IMR-90 (cell line): Measurements from ENCODE around the gene CLRN3. TPM values are rescaled to one million over a fixed set of nuclear protein-coding genes. Genes with fewer than 3 reads are reported as not detected.

Experiments
- ATAC-seq: fragments of 200-7000 bp; cut with Tn5 transposase; 2 replicates; pipeline ENCODE4 v1.9.1; 2020; ENCODE audit warnings: low read depth, mild to moderate bottlenecking, moderate library complexity
- BruUV-seq: library from RNA; stranded (reverse); fragments of 400-500 nt; replicated peaks from 2 replicates; lab custom pipeline; 2021; lab: Mats Ljungman, UMichigan
- CTCF ChIA-PET: fragments of 300-600 bp; formaldehyde crosslinking; extraction: SDS; loops from one replicate; lab custom pipeline; 2021; ENCODE audit warnings: antibody characterized with exemption; lab: Yijun Ruan, JAX
- POLR2A ChIA-PET: fragments of 300-600 bp; sonication (Branson Sonifier 250); formaldehyde crosslinking; loops from one replicate; lab custom pipeline; 2022; ENCODE audit warnings: antibody characterized with exemption; ENCODE audit not compliant: unreplicated experiment; lab: Charles Lee
- DNase-seq: peaks from one replicate; pipeline ENCODE4 v3.0.0; 2013
- H2AFZ ChIP-seq: replicated peaks from 2 replicates; pipeline ENCODE3; 2013; ENCODE audit warnings: low read length, mild to moderate bottlenecking; ENCODE audit not compliant: poor library complexity
- H2AK5ac ChIP-seq: 2 replicates; pipeline ENCODE4 v1.6.1; 2013; ENCODE audit warnings: low read depth, low read length, inconsistent platforms
- H2AK9ac ChIP-seq: replicated peaks from 2 replicates; pipeline ENCODE3; 2013; ENCODE audit warnings: mild to moderate bottlenecking, low read depth, low read length, moderate library complexity; ENCODE audit not compliant: poor library complexity
- H2BK120ac ChIP-seq: 2 replicates; pipeline ENCODE4 v1.6.1; 2013; ENCODE audit warnings: low read depth, low read length, inconsistent platforms
- H2BK15ac ChIP-seq: 3 replicates; pipeline ENCODE4 v1.6.1; 2013; ENCODE audit warnings: low read depth, low read length, inconsistent platforms
- H2BK20ac ChIP-seq: 2 replicates; pipeline ENCODE4 v1.6.1; 2013; ENCODE audit warnings: low read depth, mild to moderate bottlenecking, inconsistent platforms, low read length, moderate library complexity
- H2BK5ac ChIP-seq: 2 replicates; pipeline ENCODE4 v1.6.1; 2013; ENCODE audit warnings: mild to moderate bottlenecking, low read depth, low read length, inconsistent platforms; ENCODE audit not compliant: poor library complexity, severe bottlenecking
- H3K14ac ChIP-seq: replicated peaks from 2 replicates; pipeline ENCODE4 v1.6.1; 2013; ENCODE audit warnings: low read depth, low read length, inconsistent platforms
- H3K18ac ChIP-seq: 2 replicates; pipeline ENCODE4 v1.6.1; 2013; ENCODE audit warnings: low read depth, low read length, control low read depth
- H3K23ac ChIP-seq: 2 replicates; pipeline ENCODE4 v1.6.1; 2013; ENCODE audit warnings: low read depth, low read length, inconsistent platforms
- H3K27ac ChIP-seq: 2 replicates; pipeline ENCODE4 v1.5.1; 2013; ENCODE audit warnings: mild to moderate bottlenecking, control low read depth, low read length; ENCODE audit not compliant: insufficient read depth
- H3K27me3 ChIP-seq: 2 replicates; pipeline ENCODE4 v1.6.1; 2013; ENCODE audit warnings: low read length; ENCODE audit not compliant: control insufficient read depth, insufficient read depth
- H3K36me3 ChIP-seq: 2 replicates; pipeline ENCODE4 v1.6.1; 2013; ENCODE audit warnings: low read length, mixed read lengths; ENCODE audit not compliant: control insufficient read depth, insufficient read depth
- H3K4ac ChIP-seq: 2 replicates; pipeline ENCODE4 v1.6.1; 2013; ENCODE audit warnings: low read depth, low read length, inconsistent platforms
- H3K4me1 ChIP-seq: 2 replicates; pipeline ENCODE4 v1.6.1; 2013; ENCODE audit warnings: low read length, mixed read lengths; ENCODE audit not compliant: control insufficient read depth, insufficient read depth
- H3K4me2 ChIP-seq: 2 replicates; pipeline ENCODE4 v1.6.1; 2013; ENCODE audit warnings: low read depth, mild to moderate bottlenecking, control low read depth, low read length, moderate library complexity
- H3K4me3 ChIP-seq: 2 replicates; pipeline ENCODE4 v1.5.1; 2013; ENCODE audit warnings: low read depth, mild to moderate bottlenecking, control low read depth, low read length, moderate library complexity; ENCODE audit not compliant: insufficient read depth
- H3K56ac ChIP-seq: 2 replicates; pipeline ENCODE4 v1.6.1; 2013; ENCODE audit warnings: low read length, inconsistent platforms; ENCODE audit not compliant: insufficient read depth; ENCODE audit errors: extremely low read depth
- H3K79me1 ChIP-seq, 2 experiments: 2 replicates each; pipeline ENCODE4 v1.6.1; 2013; ENCODE audit warnings: low read length in 2 of 2, inconsistent platforms in 1 of 2, low read depth in 1 of 2
- H3K9ac ChIP-seq: 2 replicates; pipeline ENCODE4 v1.6.1; 2013; ENCODE audit warnings: low read depth, low read length, control low read depth
- H3K9me1 ChIP-seq: 2 replicates; pipeline ENCODE4 v1.6.1; 2013; ENCODE audit warnings: low read length, inconsistent platforms; ENCODE audit not compliant: insufficient read depth
- H3K9me3 ChIP-seq: 2 replicates; pipeline ENCODE4 v1.6.1; 2013; ENCODE audit warnings: low read length; ENCODE audit not compliant: control insufficient read depth, insufficient read depth
- H4K20me1 ChIP-seq: 2 replicates; pipeline ENCODE4 v1.6.1; 2013; ENCODE audit warnings: low read length, inconsistent platforms; ENCODE audit not compliant: insufficient read depth
- H4K5ac ChIP-seq: 2 replicates; pipeline ENCODE4 v1.6.1; 2013; ENCODE audit warnings: mild to moderate bottlenecking, low read depth, low read length, control low read depth
- H4K8ac ChIP-seq, 2 experiments: 2 replicates each; pipeline ENCODE4 v1.6.1; 2013; ENCODE audit warnings: low read depth in 2 of 2, low read length in 2 of 2, control low read depth in 1 of 2, inconsistent platforms in 1 of 2
- H4K91ac ChIP-seq: 2 replicates; pipeline ENCODE4 v1.6.1; 2013; ENCODE audit warnings: low read depth, low read length, inconsistent platforms; ENCODE audit not compliant: insufficient read depth
- CHD1 ChIP-seq: IDR thresholded peaks from 2 replicates; pipeline ENCODE4 v1.6.1; 2012; ENCODE audit warnings: low read depth, low read length, improper control_type of control experiment
- FOS ChIP-seq: fragments of 150-350 bp; IDR thresholded peaks from 2 replicates; pipeline ENCODE4 v1.6.1; 2016; ENCODE audit warnings: low read depth, low read length
- MAFK ChIP-seq: IDR thresholded peaks from 2 replicates; pipeline ENCODE4 v1.6.1; 2012; ENCODE audit warnings: low read depth, low read length, improper control_type of control experiment
- MAZ ChIP-seq: IDR thresholded peaks from 2 replicates; pipeline ENCODE4 v1.6.1; 2012; ENCODE audit warnings: low read depth, mild to moderate bottlenecking, low read length, improper control_type of control experiment, moderate library complexity, borderline replicate concordance
- NFE2L2 ChIP-seq: fragments of 150-350 bp; IDR thresholded peaks from 2 replicates; pipeline ENCODE4 v1.6.1; 2016; ENCODE audit warnings: low read depth, mild to moderate bottlenecking, low read length
- POLR2A ChIP-seq: IDR thresholded peaks from 2 replicates; pipeline ENCODE4 v1.6.1; 2012; ENCODE audit warnings: mild to moderate bottlenecking, low read depth, low read length
- WGBS, 2 experiments: methylation state at CpG; one replicate each; pipeline versions ENCODE4 v1.1.5 to v1.1.7; 2013; ENCODE audit warnings: missing lambda C conversion rate in 2 of 2; ENCODE audit not compliant: insufficient read length in 1 of 2; ENCODE audit errors: extremely low coverage in 2 of 2; 5-methylcytosine and 5-hydroxymethylcytosine counted together
- dilution Hi-C: fragments of 300-500 bp; cut with HindIII; formaldehyde crosslinking; loops from one replicate; pipeline ENCODE4 v1.14.3; 2018; ENCODE audit warnings: low sequenced_read_pairs; ENCODE audit not compliant: unreplicated experiment
- in situ Hi-C: fragments of 300-500 bp; cut with MboI; formaldehyde crosslinking; loops from 3 replicates; pipeline ENCODE4 v1.14.3; 2019; ENCODE audit warnings: low sequenced_read_pairs, inconsistent platforms, mixed read lengths
- intact Hi-C: fragments of 100-400 bp; cut with micrococcal nuclease; formaldehyde crosslinking; loops from 2 replicates; pipeline ENCODE4 v1.10.0; 2022
- polyA plus RNA-seq, 3 experiments: library from polyadenylated mRNA; depleted of rRNA; stranded (reverse); fragments of >200 nt; gene quantifications; 2 replicates each; pipeline ENCODE4 v1.2.3, GENCODE V29; 2012; ENCODE audit warnings: low replicate concordance in 1 of 3
- total RNA-seq: library from RNA; depleted of rRNA; stranded (reverse); fragments of >200 nt; gene quantifications from 2 replicates; pipeline ENCODE4 v1.2.3, GENCODE V29; 2012
- TF ChIP-seq, protein P1 (sequence below): conservative IDR thresholded peaks from 2 replicates; pipeline ENCODE4 v1.5.1; 2012; ENCODE audit warnings: mild to moderate bottlenecking, low read depth, low read length, improper control_type of control experiment

Gene CLRN3
- total and polyA plus RNA-seq, 2 of the 4 experiments (the other 2 are of a cell fraction): not detected

DNA sequence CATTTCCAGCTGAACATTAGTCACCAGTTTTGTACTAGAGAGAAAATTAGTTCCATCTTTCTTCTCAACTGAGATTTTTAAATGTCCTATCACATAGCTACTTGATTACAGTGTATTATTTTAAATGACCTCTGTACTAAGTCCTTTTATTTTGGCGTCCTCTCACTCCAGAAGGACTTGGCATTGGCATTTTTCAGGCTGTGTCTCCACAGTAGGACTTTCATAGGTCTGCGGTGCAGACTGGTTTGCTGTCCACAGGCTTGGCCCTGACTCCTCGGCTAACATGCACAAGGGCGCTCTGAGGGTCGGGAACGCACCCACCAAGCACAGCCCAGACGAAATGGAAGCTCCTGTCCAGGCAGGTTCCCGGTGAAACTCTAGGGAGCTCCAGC, 20.6 kb upstream of the CLRN3 start:
- Histone ChIP-seq H2AFZ (no peak overlapping the region), H3K18ac (no peak overlapping the region), H3K14ac (no peak overlapping the region), H2BK20ac (no peak overlapping the region), H2BK5ac (no peak overlapping the region), H3K9ac (no peak overlapping the region), H2AK5ac (no peak overlapping the region), H3K56ac (no peak overlapping the region), H3K4me2 (no peak overlapping the region), H3K36me3 (no peaks in the 10 kb centered on the region), H4K5ac (no peak overlapping the region), H3K4me3 (no peak overlapping the region), H3K4me1 (peaks cover 3% of the 10 kb centered on the region; the same call in 1 of the 2 replicates), H2AK9ac (no peak overlapping the region), H3K27ac (no peak overlapping the region), H3K9me1 (peaks cover 11% of the 10 kb centered on the region), H3K27me3 (no peaks in the 10 kb centered on the region), H2BK120ac (no peak overlapping the region), H3K9me3 (no peaks in the 10 kb centered on the region), H2BK15ac (no peak overlapping the region), H3K4ac (no peak overlapping the region), H4K91ac (no peak overlapping the region), H3K23ac (no peak overlapping the region), H4K8ac (no peak overlapping the region), H3K79me1 (no peaks in the 10 kb centered on the region; a peak in 1 of 4 replicates), H4K20me1 (no peaks in the 10 kb centered on the region)
- 76% methylated on average over 4 of the region's 8 CpGs; no CpG with 5 or more reads in 1 of the 2 experiments for WGBS, 2 experiments
- ChIA-PET POLR2A (no interaction called here), CTCF (interaction anchor here (1.5 kb wide), 1 partner anchor 98 kb away, joined by 3 read pairs; no protein-coding TSS in a partner anchor)
- TF ChIP-seq POLR2A (no peak), CHD1 (no peak), MAFK (no peak), NFE2L2 (no peak), MAZ (no peak), FOS (no peak)
- TF ChIP-seq, protein P1, sequence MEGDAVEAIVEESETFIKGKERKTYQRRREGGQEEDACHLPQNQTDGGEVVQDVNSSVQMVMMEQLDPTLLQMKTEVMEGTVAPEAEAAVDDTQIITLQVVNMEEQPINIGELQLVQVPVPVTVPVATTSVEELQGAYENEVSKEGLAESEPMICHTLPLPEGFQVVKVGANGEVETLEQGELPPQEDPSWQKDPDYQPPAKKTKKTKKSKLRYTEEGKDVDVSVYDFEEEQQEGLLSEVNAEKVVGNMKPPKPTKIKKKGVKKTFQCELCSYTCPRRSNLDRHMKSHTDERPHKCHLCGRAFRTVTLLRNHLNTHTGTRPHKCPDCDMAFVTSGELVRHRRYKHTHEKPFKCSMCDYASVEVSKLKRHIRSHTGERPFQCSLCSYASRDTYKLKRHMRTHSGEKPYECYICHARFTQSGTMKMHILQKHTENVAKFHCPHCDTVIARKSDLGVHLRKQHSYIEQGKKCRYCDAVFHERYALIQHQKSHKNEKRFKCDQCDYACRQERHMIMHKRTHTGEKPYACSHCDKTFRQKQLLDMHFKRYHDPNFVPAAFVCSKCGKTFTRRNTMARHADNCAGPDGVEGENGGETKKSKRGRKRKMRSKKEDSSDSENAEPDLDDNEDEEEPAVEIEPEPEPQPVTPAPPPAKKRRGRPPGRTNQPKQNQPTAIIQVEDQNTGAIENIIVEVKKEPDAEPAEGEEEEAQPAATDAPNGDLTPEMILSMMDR: no peak
- intact Hi-C loops (no loop called here), in situ Hi-C loops (no loop called here), dilution Hi-C loops (no loop called here)
- no peak for DNase-seq
- ATAC-seq: no peak
- no TSS peak for BruUV-seq
